ENCODE data around the gene PTF1A.

- TF ChIP-seq POLR2AphosphoS5 (IDR thresholded peaks at IDR 0.05; ENCODE audit: low read depth, low read length) (no peak), SIN3A (IDR thresholded peaks at IDR 0.05; ENCODE audit: borderline replicate concordance, insufficient read depth, low read depth, low read length) (no peak), CTCF (IDR thresholded peaks at IDR 0.05) (no peak)
Observed at GRCh38 chr10:23200997-23201652, 9.0 kb downstream of the PTF1A start.
